NCI-H748 (cell line): Measurements from ENCODE around the gene TECPR2.

Experiments
- DNase-seq: peaks from one replicate; lab custom pipeline; 2025; ENCODE audit not compliant: unreplicated experiment; lab: John Stamatoyannopoulos, UW

The TECPR2 gene

GRCh38 chr14:102495491-102496330 is 133.0 kb downstream of the TECPR2 start:
- no peak for DNase-seq

GRCh38 chr14:102496331-102496691 is 133.6 kb downstream of the TECPR2 start:
- DNase-seq: no peak

DNA sequence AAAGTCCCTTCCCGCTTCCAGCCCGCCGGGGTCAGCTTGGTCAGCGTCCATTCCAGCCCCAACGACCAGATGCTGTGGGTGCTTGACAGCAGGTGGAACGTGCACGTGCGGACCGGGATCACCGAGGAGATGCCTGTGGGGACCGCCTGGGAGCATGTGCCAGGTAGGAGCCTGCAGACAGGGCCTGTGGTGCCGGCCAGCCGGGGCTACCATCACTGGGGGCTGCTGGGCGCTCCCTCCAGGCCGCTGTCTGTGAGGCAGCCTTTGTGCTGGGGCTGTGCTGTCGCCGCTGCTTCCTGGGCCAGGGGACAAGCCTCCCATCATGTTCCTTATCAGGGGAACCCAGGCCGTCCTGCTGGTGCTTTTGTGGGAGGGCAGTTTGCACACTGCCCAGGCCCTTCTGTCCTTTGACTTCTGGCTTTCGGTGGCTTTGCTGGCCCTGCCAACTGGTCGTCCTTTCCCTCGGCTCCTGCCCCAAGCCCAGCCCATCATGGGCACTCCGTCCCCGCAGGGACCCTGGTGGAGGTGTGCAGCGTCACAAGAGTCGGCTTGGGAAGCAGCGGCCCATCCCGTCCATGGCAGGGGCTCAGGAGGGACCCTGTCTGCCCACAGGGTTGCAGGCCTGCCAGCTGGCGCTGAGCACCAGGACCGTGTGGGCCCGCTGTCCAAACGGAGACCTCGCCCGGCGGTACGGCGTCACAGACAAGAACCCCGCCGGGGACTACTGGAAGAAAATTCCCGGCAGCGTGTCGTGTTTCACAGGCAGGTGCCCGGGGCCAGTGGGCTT is 134.4 kb downstream of the TECPR2 start:
- DNase-seq: no peak

- DNase-seq: no peak
Observed at GRCh38 chr14:102497998-102498677, 135.4 kb downstream of the TECPR2 start.

GRCh38 chr14:102498678-102499265 is 136.0 kb downstream of the TECPR2 start:
- no peak for DNase-seq

DNA sequence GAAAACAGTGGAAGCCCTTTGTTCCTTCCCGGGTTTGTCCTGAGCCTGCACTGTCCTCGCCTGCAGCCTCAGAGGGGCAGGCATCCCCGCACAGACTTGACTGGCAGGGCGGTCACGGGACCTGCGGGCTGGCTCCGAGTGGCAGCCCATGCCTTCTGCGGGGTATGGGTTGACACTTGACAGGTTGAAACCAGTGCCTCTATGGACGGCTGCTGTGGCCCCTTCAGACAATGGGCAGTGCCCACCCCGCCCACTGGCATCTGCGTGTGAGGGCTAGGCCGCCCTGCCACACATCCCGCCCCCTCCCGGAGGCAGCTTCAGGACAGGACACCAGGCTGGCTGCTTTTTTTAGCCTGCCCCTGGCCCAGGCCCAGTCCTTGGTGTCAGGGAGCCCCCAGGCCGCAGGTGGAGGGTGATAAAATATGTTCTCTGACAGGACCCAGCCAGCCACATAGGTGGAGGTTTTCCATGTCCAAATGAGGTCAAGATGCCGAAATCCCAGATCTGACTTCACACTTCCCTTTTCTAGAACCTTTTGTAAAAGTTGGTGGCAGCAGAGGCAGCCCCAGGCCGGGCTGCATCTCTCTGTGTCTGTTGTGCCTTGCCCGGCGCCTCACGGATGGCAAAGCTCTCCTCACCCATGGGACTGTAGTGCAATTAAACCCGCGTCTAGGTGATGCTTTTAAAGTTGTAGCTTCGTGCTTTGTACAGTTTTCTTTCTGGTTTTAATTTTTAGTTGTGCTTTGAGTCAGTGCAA is 136.8 kb downstream of the TECPR2 start:
- no peak for DNase-seq

- no peak for DNase-seq
Observed at GRCh38 chr14:102500158-102500662, 137.5 kb downstream of the TECPR2 start.

- DNase-seq: no peak
Observed at GRCh38 chr14:102500713-102501112, 138.0 kb downstream of the TECPR2 start.

DNA sequence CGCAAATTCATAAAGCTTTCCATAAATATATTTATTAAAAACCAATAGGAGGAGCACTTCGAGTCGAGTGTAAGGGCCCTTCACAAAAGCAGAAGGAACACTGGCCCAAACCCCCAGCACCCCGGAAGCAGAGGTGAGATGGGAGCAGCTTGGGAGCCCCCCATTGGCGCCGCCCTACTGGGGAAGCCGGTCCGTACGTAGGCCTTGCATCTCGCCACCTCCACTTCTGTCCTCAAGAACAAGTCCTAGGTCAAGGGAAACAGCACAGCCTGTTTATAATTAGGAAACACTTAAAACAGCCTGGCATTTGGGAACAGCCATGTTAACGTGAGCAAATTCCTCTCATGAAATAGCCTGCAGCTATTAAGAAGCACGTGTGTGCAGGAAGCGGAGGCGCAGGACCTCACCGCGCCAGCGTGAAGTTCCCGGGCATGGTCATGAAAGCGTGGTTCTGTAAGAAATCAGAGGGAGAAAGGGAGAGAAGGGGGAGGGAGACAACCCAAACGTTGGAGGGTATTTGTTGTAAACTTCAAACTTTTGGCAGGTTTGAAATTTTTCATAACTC is 139.1 kb downstream of the TECPR2 start:
- DNase-seq: no peak

- no peak for DNase-seq
Observed at GRCh38 chr14:102502571-102502970, 139.8 kb downstream of the TECPR2 start.

DNA sequence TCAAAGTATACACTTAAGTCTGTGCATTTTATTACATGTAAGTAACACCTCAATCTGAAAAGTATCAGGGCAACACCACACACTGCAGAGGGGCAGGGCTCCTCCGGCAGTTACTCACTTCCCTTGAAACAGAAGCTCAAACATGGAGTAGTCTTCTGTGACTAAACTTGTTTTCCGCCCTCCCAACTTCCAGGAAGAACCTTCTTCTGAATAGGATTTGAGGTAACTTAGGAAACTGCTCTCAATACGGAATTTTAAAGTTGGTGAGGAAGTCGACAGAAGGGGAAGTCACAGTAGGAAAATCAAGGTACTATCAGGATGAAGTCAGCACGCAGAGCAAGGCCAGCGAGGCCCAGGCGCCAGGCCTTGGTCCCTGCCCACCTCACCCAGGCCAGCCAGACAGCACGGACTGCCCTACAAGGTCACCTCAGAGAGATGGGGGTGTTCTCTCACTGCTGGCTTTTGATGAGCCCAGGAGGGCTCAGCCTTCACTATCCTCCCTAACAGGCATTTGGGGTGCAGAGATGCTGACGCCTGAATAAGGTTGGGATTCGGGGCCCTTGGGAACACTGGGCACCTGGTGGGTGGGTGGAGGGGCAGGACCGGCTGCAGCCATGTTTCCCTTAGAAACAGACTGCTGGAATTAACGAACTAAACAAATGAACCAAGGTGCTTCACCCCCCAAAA is 141.0 kb downstream of the TECPR2 start:
- DNase-seq: no peak

DNA sequence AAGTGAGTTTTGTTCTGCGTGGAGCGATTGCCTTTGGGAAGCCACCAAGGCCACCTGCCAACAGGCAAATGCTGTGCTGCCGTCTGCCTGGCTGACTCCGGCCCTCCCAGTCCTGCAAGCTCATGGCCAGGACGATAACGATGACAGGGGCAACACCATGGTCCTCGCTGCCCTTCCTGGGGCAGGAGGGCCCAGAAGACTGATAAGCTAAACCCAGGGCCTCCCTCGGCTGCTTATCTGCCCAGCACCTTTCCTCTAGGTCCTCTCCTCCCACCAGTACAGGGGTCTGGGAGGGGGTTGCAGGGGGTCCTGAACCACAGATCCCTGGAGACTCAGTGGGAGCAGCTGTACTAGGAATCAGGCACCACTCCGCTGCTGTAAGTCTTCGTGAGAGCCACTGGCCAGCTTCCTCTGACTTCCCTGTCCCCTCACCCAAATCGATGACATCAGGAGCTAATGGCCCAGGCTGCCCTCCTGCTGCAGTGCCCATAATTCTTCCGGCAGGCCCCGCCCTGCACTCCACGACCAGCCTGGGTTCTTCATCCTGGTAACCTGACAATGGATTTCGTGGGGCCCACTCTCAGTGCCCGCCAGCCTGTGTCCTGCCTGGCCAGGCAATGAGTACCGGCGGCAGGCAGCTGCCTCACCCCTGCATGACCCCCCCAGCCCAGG is 141.7 kb downstream of the TECPR2 start:
- DNase-seq: no peak

DNA sequence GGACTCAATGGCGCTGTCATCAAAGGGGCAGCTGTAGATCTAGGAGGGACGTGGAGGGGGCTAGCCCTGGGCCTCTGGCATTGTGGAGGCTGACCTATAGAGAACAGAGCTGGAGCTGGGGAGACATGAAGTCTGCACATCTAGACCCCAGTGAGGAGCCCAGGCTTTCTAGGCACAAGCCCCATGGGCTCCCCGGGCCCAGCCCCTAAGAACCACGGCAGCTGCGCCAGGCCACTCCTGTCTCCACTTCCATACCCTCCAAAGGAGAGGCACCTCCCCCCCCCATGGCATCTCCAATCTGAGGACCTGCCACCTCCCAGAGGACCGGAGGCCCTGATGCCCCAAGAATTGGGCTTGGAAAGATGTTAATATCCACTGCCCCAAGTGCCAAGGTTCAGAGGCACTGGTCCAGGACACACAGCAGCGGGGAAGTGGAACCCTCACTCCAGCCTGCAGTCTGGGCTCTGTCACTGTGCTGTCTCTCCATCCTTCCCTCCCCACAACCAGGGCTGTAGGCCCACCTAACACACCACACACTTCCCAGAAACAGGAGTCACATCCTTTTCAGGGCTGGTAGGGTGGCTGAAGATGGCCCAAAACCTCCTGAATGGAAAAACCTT is 142.4 kb downstream of the TECPR2 start:
- no peak for DNase-seq

DNA sequence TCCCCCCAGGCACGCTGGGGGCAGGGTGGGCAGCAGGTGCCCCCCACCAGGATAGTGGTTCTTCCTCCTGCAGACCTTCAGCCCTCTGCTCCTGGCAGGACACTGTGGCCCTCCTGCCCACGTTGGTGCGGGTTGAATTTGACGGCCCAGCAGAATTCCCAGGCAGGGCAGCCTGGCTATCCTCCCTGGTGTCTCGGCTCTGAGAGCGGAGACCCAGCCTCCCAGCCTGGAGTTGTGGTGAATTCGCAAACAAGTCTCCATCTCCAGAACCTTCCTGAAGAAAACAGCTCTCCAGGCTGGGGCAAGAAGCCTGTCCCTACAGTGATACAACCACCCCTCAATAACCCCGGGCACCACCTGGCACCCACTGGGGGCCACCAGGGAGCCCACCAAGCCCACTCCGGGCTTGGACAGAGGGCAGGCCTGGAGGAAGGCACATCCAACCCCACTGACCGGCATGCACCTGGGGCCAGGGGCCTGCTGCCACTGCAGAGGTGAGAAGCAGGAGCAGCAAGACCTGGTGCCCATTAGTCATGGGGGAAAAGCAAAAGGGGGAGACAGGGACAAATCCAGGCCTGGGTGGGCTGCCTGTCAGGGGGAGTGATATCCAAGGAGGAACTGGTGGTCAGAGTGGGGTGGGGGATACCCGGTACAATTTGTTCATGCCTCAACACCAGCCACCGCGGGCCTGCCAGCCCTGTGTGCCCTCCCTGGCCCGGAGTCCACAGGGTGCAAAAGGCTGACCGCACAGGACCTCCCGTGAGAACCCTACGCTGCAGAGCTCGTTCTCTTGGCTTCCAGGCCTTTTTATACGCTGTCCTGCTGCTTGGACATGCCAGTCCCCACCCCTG is 143.3 kb downstream of the TECPR2 start:
- no peak for DNase-seq

GRCh38 chr14:102506626-102506925 is 143.8 kb downstream of the TECPR2 start:
- no peak for DNase-seq

DNA sequence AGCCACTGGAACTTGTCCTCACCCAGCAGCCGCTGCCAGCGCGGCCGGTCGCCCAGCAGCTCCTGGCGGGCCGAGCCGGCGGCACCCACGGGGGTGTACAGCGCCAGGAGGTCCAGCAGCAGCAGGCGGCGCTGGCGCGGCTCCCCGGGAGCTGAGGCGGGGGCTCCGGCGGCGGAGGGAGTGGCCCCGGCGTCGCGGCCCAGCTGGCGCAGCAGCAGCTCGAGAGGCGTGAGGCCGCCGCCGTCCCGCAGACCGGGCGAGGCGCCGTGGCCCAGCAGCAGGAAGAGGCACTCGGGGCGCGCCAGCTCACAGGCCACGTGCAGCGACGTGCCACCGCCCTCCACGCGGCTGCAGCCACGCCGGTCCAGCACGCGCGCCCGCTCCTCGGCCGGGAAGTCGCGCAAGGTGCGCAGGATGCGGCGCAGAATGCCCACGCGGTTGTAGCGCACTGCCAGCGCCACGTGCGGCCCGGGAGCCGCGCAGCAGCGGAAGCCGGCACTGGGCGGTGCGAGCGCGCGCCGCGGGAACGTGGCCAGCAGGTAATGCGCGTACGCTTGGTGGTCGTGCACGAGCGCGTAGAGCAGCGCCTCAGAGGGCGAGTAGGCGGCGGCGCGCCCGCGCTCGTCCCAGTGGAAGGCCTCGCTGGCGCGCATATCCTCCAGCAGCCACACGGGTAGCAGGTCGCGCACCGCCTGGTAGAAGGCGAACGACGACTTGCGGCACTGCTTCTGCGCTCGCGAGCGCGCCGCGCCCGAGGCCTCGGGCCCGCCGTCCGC is 144.5 kb downstream of the TECPR2 start:
- DNase-seq: no peak

GRCh38 chr14:102507857-102508312 is 145.1 kb downstream of the TECPR2 start:
- DNase-seq: no peak
